ENCODE results near the gene RAB20. TPM values are rescaled to one million over a fixed set of nuclear protein-coding genes. Genes with fewer than 3 reads are reported as not detected.

RAB20 gene
- total RNA-seq, 1 experiment from 2014 or later = 10.6 TPM

DNA sequence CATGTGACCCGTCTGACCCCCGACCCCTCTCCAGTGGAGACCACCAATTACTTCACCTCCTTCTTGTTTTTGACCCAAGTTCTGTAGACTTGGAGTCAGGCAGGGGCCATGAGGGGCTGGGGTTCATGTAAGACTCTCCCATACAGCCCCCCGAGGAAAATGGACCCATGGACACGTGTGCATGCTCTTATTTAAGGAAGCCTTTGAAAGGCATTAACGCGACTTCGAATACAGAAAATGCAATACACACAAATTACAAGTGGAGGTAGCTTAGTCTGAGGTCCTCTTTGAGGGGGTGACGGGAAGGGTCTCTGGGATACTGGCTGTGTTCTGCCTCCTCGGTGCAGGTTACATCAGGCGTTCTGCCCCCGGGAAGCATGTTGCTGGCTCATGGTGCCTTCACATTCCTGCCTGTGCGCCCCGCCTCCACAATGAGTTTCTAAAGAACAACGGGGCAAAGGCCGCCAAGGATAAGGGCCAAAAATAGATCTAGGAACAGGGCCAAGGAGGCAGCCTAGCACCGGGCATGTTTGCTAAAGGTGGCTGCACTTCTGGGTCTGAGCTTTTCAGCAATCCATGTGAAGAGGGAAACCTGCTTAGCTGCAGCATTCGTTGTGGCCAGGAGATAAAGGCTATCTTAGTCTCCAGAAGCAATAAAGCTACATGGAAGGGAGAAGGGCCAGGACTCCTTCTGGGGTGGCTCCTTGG, 54.5 kb downstream of the RAB20 start:
- H3K4me2 ChIP-seq (ENCODE audit: low read length) = peak overlapping the region; percentile 61
- H3K27ac ChIP-seq (ENCODE audit: low read depth, low read length) = no peak overlapping the region
- 0 out of 4 replicates have a peak overlapping the region, but pooled peaks of 1 of the 2 experiments have one; percentile 4 for H3K4me3 ChIP-seq (replicated peaks in 1 of 2; ENCODE audit: low read depth in 1 of 2, low read length in 2 of 2)
- TF ChIP-seq EZH2 (IDR thresholded peaks at IDR 0.05) (no peak), CEBPB (IDR thresholded peaks at IDR 0.05; ENCODE audit: low read depth) (no peak), CBX3 (IDR thresholded peaks at IDR 0.05; ENCODE audit: low read depth) (no peak), SP1 (IDR thresholded peaks at IDR 0.05; ENCODE audit: low read depth) (0 out of 2 replicates have a peak, but pooled peaks have one; percentile 14), EZH2phosphoT487 (IDR thresholded peaks at IDR 0.05; ENCODE audit: borderline replicate concordance) (no peak), ZFX (IDR thresholded peaks at IDR 0.05) (no peak), POLR2A (IDR thresholded peaks at IDR 0.05; ENCODE audit: borderline replicate concordance, extremely low read depth, insufficient read depth, insufficient read length) (no peak)
- peak; percentile 18 for ATAC-seq
- no peaks in the 10 kb centered on the region for H3K9me2 ChIP-seq (ENCODE audit: insufficient read depth)
- no peaks in the 10 kb centered on the region for H3K36me3 ChIP-seq (ENCODE audit: control insufficient read depth in 1 of 2, insufficient read depth in 2 of 2, low read length in 2 of 2)
- ChIA-PET RAD21 (ENCODE audit: low non-redundant PET in 1 of 2, low total read pairs in 2 of 2, uncharacterized antibody in 2 of 2, unreplicated experiment in 2 of 2) (no interaction called here), POLR2A (no interaction called here), CTCF (no interaction called here)
- H3K9me3 ChIP-seq (ENCODE audit: control insufficient read depth in 1 of 2, insufficient read depth in 1 of 2, low read depth in 1 of 2, low read length in 2 of 2) = no peaks in the 10 kb centered on the region
- H2AFZ ChIP-seq (ENCODE audit: low read depth, low read length, poor library complexity, severe bottlenecking) = peak overlapping the region; percentile 46
- peaks cover 11 to 27% of the 10 kb centered on the region in 2 experiments for H3K4me1 ChIP-seq (ENCODE audit: control insufficient read depth in 1 of 2, insufficient read depth in 2 of 2, low read length in 2 of 2)
- intact Hi-C loops (cut with micrococcal nuclease) = no loop called here
- H3K9ac ChIP-seq (ENCODE audit: low read length) = no peak overlapping the region
- H3K79me2 ChIP-seq (ENCODE audit: insufficient read depth, low read length) = no peaks in the 10 kb centered on the region
- no TSS peak for BruUV-seq (replicated peaks)
- H3K27me3 ChIP-seq (ENCODE audit: insufficient read depth, low read length) = no peaks in the 10 kb centered on the region
- no peak for DNase-seq (ENCODE audit: low read depth, low spot score)
- no peaks in the 10 kb centered on the region for H4K20me1 ChIP-seq (ENCODE audit: insufficient read depth)

DNA sequence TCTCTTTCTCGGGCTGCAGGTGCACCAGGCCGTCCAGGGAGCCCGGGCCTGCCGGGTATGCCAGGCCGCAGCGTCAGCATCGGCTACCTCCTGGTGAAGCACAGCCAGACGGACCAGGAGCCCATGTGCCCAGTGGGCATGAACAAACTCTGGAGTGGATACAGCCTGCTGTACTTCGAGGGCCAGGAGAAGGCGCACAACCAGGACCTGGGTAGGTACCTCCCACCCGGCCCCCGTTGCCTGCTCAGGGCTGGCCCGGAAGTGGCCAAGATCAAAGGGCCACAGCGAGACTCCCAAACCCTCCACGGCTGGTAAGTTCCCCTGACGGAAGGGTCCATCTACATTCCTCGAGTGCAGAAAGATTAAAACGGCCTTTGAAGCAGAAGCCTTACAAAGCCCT, 55.1 kb downstream of the RAB20 start:
- no peak overlapping the region for H3K9ac ChIP-seq (ENCODE audit: low read length)
- H3K4me3 ChIP-seq (replicated peaks in 1 of 2; ENCODE audit: low read depth in 1 of 2, low read length in 2 of 2) = no peak overlapping the region
- H3K4me1 ChIP-seq (ENCODE audit: control insufficient read depth in 1 of 2, insufficient read depth in 2 of 2, low read length in 2 of 2) = peaks cover 11 to 27% of the 10 kb centered on the region in 2 experiments
- no peaks in the 10 kb centered on the region for H3K27me3 ChIP-seq (ENCODE audit: insufficient read depth, low read length)
- no TSS peak for BruUV-seq (replicated peaks)
- no peak overlapping the region for H3K27ac ChIP-seq (ENCODE audit: low read depth, low read length)
- H3K9me3 ChIP-seq (ENCODE audit: control insufficient read depth in 1 of 2, insufficient read depth in 1 of 2, low read depth in 1 of 2, low read length in 2 of 2) = no peaks in the 10 kb centered on the region
- intact Hi-C loops (cut with micrococcal nuclease) = no loop called here
- no peaks in the 10 kb centered on the region for H3K79me2 ChIP-seq (ENCODE audit: insufficient read depth, low read length)
- no peak for DNase-seq (ENCODE audit: low read depth, low spot score)
- H3K4me2 ChIP-seq (ENCODE audit: low read length) = peak overlapping the region; percentile 61; the same call in 1 of the 2 replicates
- no peaks in the 10 kb centered on the region for H4K20me1 ChIP-seq (ENCODE audit: insufficient read depth)
- no peak for ATAC-seq
- no peak overlapping the region for H2AFZ ChIP-seq (ENCODE audit: low read depth, low read length, poor library complexity, severe bottlenecking)
- ChIA-PET POLR2A (no interaction called here), RAD21 (ENCODE audit: low non-redundant PET in 1 of 2, low total read pairs in 2 of 2, uncharacterized antibody in 2 of 2, unreplicated experiment in 2 of 2) (no interaction called here), CTCF (no interaction called here)
- H3K9me2 ChIP-seq (ENCODE audit: insufficient read depth) = no peaks in the 10 kb centered on the region
- H3K36me3 ChIP-seq (ENCODE audit: control insufficient read depth in 1 of 2, insufficient read depth in 2 of 2, low read length in 2 of 2) = no peaks in the 10 kb centered on the region
- TF ChIP-seq CBX3 (IDR thresholded peaks at IDR 0.05; ENCODE audit: low read depth) (no peak), SRF (IDR thresholded peaks at IDR 0.05; ENCODE audit: low read depth) (no peak), RAD21 (IDR thresholded peaks at IDR 0.05; ENCODE audit: low read depth) (no peak), ZNF274 (IDR thresholded peaks at IDR 0.05; ENCODE audit: low read depth, low read length) (no peak), FOSL1 (IDR thresholded peaks at IDR 0.05; ENCODE audit: low read depth) (no peak), POLR2AphosphoS5 (IDR thresholded peaks at IDR 0.05; ENCODE audit: low read depth, low read length) (no peak), ZFX (IDR thresholded peaks at IDR 0.05) (no peak), EZH2 (IDR thresholded peaks at IDR 0.05) (no peak), YY1 (IDR thresholded peaks at IDR 0.05; ENCODE audit: extremely low read depth, insufficient replicate concordance, low read depth, low read length) (no peak), CEBPB (IDR thresholded peaks at IDR 0.05; ENCODE audit: low read depth) (no peak), EGR1 (IDR thresholded peaks at IDR 0.05; ENCODE audit: low read depth) (no peak), SP1 (IDR thresholded peaks at IDR 0.05; ENCODE audit: low read depth) (no peak), TCF7L2 (IDR thresholded peaks at IDR 0.05; ENCODE audit: borderline replicate concordance, extremely low read depth, insufficient read depth, insufficient read length) (no peak), JUND (IDR thresholded peaks at IDR 0.05) (no peak)
- TF ChIP-seq, protein P1, sequence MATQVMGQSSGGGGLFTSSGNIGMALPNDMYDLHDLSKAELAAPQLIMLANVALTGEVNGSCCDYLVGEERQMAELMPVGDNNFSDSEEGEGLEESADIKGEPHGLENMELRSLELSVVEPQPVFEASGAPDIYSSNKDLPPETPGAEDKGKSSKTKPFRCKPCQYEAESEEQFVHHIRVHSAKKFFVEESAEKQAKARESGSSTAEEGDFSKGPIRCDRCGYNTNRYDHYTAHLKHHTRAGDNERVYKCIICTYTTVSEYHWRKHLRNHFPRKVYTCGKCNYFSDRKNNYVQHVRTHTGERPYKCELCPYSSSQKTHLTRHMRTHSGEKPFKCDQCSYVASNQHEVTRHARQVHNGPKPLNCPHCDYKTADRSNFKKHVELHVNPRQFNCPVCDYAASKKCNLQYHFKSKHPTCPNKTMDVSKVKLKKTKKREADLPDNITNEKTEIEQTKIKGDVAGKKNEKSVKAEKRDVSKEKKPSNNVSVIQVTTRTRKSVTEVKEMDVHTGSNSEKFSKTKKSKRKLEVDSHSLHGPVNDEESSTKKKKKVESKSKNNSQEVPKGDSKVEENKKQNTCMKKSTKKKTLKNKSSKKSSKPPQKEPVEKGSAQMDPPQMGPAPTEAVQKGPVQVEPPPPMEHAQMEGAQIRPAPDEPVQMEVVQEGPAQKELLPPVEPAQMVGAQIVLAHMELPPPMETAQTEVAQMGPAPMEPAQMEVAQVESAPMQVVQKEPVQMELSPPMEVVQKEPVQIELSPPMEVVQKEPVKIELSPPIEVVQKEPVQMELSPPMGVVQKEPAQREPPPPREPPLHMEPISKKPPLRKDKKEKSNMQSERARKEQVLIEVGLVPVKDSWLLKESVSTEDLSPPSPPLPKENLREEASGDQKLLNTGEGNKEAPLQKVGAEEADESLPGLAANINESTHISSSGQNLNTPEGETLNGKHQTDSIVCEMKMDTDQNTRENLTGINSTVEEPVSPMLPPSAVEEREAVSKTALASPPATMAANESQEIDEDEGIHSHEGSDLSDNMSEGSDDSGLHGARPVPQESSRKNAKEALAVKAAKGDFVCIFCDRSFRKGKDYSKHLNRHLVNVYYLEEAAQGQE (IDR thresholded peaks at IDR 0.05; ENCODE audit: low read depth) = no peak
- TF ChIP-seq, protein P2, sequence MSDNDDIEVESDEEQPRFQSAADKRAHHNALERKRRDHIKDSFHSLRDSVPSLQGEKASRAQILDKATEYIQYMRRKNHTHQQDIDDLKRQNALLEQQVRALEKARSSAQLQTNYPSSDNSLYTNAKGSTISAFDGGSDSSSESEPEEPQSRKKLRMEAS (IDR thresholded peaks at IDR 0.05) = no peak

All from HCT116 (cell line).